Ishikawa (cell line): ENCODE measurements around the gene ZCCHC7.

Source experiments
- CEBPB ChIP-seq: IDR thresholded peaks from 2 replicates; pipeline ENCODE4 v1.6.1; 2012
- CREB1 ChIP-seq: IDR thresholded peaks from 2 replicates; pipeline ENCODE4 v1.6.1; 2012; ENCODE audit warnings: low read depth
- EGR1 ChIP-seq: IDR thresholded peaks from 2 replicates; pipeline ENCODE4 v1.6.1; 2012
- EP300 ChIP-seq: IDR thresholded peaks from 2 replicates; pipeline ENCODE4 v1.6.1; 2012; ENCODE audit warnings: borderline replicate concordance
- RAD21 ChIP-seq: IDR thresholded peaks from 2 replicates; pipeline ENCODE4 v1.6.1; 2012; ENCODE audit warnings: low read depth
- TAF1 ChIP-seq: IDR thresholded peaks from 2 replicates; pipeline ENCODE4 v1.6.1; 2012; ENCODE audit warnings: low read depth, mild to moderate bottlenecking
- YY1 ChIP-seq: IDR thresholded peaks from 2 replicates; pipeline ENCODE4 v1.6.1; 2012; ENCODE audit warnings: low read depth
- TF ChIP-seq, protein P1 (sequence below): IDR thresholded peaks from 2 replicates; pipeline ENCODE4 v1.6.1; 2012
- TF ChIP-seq, protein P2 (sequence below): IDR thresholded peaks from 2 replicates; pipeline ENCODE4 v1.6.1; 2012; ENCODE audit warnings: low read depth, mild to moderate bottlenecking
- TF ChIP-seq, protein P3 (sequence below): IDR thresholded peaks from 2 replicates; pipeline ENCODE4 v1.6.1; 2012

DNA sequence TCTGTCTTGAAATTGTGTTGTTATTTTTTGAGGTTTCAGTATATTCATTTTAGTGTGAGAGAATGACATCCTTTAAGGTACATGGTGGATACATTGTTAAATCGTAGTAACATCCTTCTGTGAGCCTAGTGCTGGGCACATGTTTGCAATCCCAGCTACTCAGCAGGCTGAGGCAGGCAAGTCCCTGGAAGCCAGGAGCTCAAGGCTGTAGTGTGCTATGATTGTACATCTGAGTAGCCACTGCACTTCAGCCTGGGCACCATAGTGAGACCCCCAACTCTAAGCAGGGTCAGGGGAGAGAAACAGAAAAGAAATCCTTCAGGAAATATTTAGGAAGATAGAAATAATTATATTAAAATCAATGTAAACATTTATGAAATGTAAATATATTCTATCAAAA lies 62.3 kb downstream of the ZCCHC7 start:
- TF ChIP-seq, protein P1, sequence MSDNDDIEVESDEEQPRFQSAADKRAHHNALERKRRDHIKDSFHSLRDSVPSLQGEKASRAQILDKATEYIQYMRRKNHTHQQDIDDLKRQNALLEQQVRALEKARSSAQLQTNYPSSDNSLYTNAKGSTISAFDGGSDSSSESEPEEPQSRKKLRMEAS, result no peak
- no peak for TF ChIP-seq CREB1
- TF ChIP-seq RAD21, result no peak
- TF ChIP-seq CEBPB, result no peak
- TF ChIP-seq TAF1, result no peak
- no peak for TF ChIP-seq YY1
- TF ChIP-seq, protein P2, sequence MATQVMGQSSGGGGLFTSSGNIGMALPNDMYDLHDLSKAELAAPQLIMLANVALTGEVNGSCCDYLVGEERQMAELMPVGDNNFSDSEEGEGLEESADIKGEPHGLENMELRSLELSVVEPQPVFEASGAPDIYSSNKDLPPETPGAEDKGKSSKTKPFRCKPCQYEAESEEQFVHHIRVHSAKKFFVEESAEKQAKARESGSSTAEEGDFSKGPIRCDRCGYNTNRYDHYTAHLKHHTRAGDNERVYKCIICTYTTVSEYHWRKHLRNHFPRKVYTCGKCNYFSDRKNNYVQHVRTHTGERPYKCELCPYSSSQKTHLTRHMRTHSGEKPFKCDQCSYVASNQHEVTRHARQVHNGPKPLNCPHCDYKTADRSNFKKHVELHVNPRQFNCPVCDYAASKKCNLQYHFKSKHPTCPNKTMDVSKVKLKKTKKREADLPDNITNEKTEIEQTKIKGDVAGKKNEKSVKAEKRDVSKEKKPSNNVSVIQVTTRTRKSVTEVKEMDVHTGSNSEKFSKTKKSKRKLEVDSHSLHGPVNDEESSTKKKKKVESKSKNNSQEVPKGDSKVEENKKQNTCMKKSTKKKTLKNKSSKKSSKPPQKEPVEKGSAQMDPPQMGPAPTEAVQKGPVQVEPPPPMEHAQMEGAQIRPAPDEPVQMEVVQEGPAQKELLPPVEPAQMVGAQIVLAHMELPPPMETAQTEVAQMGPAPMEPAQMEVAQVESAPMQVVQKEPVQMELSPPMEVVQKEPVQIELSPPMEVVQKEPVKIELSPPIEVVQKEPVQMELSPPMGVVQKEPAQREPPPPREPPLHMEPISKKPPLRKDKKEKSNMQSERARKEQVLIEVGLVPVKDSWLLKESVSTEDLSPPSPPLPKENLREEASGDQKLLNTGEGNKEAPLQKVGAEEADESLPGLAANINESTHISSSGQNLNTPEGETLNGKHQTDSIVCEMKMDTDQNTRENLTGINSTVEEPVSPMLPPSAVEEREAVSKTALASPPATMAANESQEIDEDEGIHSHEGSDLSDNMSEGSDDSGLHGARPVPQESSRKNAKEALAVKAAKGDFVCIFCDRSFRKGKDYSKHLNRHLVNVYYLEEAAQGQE, result no peak
- TF ChIP-seq EGR1, result no peak
- TF ChIP-seq EP300, result no peak
- TF ChIP-seq, protein P3, sequence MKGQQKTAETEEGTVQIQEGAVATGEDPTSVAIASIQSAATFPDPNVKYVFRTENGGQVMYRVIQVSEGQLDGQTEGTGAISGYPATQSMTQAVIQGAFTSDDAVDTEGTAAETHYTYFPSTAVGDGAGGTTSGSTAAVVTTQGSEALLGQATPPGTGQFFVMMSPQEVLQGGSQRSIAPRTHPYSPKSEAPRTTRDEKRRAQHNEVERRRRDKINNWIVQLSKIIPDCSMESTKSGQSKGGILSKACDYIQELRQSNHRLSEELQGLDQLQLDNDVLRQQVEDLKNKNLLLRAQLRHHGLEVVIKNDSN, result no peak
